Measurements from ENCODE around the gene TXNDC11.

DNA sequence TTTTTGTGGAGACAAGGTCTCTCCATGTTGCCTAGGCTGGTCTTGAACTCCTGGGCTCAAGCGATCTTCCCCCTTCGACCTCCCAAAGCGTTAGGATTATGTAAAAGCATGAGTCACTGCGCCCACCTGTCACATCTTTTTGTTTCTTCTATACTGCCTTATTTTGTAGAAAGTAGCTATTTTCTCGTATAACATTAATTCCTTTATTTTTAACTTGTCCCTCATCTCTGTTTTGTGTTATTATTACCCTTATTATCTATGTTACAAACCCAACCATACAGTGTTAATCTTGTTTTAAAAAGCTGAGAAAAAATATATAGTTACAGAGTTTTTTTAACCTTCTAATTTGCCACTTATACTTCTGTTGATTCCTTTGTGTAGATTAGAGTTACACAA is 1.4 kb upstream of the TXNDC11 start:
- TF ChIP-seq, protein P1, sequence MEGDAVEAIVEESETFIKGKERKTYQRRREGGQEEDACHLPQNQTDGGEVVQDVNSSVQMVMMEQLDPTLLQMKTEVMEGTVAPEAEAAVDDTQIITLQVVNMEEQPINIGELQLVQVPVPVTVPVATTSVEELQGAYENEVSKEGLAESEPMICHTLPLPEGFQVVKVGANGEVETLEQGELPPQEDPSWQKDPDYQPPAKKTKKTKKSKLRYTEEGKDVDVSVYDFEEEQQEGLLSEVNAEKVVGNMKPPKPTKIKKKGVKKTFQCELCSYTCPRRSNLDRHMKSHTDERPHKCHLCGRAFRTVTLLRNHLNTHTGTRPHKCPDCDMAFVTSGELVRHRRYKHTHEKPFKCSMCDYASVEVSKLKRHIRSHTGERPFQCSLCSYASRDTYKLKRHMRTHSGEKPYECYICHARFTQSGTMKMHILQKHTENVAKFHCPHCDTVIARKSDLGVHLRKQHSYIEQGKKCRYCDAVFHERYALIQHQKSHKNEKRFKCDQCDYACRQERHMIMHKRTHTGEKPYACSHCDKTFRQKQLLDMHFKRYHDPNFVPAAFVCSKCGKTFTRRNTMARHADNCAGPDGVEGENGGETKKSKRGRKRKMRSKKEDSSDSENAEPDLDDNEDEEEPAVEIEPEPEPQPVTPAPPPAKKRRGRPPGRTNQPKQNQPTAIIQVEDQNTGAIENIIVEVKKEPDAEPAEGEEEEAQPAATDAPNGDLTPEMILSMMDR (conservative IDR thresholded peaks at IDR 0.05; ENCODE audit: low read depth, low read length): no peak
- no peak for TF ChIP-seq EZH2 (IDR thresholded peaks at IDR 0.05; ENCODE audit: borderline replicate concordance, low read depth, low read length, poor library complexity, severe bottlenecking)
